Stimulated activated CD8-positive, alpha-beta memory T cell treated with anti-CD3 and anti-CD28 coated beads, Interleukin-7, amount 100 ng/mL, for 48 hours (primary cell): ENCODE data around the gene AGR3.

Experiments
- DNase-seq, 2 donors: peaks; one replicate each; pipeline ENCODE4 v3.0.0-alpha.2; 2020; ENCODE audit warnings: low read depth in 1 of 2; ENCODE audit errors: extremely low read depth in 1 of 2

The AGR3 gene

DNA sequence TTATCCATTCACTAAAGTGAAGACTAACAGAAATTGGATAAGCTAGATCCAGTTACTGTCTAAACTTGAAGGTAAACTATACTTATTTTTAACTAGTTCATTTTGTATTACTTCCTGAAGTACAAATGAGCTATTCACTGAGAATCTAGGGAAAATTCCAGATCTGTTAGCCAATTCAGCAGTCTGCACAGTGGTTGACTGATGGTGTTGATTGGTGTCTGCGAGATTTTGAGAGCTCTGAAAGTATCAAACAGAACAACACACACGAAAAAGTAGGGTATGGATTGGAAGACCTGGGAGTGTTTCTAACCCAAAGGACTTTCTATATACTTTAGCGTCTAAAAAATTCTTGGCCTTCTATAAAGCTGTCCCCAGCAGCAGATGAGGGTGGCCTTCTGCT, 43.4 kb downstream of the AGR3 start:
- no peak for DNase-seq

DNA sequence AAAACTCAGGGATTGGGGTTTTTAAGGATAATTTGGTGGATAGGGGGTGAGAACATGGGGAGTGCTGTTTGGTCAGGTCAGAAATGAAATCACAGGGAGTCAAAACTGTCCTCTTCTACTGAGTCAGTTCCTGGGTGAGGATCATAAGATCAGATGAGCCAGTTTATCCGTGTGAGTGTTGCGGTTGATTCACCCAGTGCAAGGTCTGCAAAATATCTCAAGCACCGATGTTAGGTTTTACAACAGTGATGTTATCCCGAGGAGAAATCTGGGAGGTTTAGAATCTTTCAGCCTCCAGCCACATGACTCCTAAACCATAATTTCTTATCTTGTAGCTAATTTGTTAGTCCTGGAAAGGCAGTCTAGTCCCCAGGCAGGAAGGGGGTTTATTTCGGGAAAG, 45.3 kb downstream of the AGR3 start:
- no peak for DNase-seq

DNA sequence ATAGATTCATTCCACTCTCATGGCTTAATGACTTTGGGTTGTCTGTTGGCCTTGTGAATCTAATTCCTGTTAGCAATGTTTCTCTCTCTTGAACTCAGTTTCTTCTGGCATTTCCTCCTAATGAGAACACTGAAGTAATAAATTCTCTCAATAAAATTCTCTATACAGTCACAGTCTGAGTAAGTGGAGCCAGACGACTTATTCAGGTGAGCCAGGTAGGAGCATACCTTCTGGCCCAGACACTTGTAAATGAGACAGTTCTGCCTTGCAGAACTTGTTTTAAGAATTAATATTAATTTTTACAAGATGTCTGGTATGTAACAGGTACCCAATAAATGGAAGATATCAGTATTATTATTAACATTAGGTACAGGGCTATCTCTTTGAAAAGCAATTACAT, 48.4 kb downstream of the AGR3 start:
- DNase-seq = no peak

DNA sequence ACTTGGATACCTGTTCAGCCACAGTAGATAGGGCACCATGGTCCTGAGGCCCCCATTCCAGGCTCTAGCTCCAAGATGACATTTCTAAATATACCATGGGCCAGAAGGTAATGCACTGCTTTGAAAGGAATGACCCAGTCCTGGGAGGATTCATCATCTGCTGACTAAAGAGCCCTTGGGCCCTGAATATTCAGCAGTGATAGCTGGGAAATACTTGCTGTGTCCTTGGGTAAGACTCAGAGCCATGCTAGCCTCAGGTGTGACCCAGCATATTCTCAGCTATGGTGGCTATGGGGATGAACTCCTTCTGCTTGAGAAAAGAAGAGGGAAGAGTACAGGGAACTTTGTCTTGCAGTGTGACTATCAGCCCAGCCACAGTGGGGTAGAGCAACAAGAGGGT, 55.7 kb downstream of the AGR3 start:
- no peak for DNase-seq

DNA sequence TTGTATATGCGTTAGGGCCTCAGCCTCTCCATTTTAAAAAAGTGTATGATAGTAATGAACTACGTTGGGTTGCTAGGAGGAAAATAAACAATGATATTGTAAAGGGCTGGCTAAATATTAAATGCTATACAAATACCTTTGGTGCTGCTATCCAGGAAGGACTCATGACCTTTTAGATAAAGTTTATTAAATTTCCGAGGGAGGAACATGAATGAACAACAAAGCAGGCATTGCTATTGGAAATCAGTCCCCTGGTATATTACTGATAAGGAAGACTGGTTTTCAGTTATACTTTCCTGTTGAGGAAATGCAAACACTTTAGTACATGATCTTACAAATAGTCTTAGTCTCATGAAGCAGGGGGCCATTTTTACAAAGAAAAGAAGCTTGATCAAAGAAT, 59.8 kb downstream of the AGR3 start:
- DNase-seq = no peak

DNA sequence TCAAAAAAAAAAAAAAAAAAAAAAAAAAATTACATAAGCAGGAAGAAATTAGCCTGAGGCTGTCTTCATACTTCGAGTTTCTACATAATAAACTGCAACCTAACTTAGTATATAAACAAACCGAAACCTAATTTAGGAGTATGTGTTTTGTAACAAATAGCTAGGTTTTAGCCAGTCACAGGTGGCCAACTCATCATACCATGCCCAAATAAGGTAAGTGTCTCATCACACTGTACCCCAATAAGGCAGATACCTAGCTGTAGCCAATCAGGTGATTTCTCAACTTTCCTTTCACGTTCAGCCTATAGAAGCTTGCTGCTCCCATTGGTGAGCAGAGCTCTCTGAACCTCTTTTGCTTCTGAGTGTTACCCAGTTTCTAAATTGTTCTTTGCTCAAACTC, 63.1 kb downstream of the AGR3 start:
- DNase-seq = no peak

DNA sequence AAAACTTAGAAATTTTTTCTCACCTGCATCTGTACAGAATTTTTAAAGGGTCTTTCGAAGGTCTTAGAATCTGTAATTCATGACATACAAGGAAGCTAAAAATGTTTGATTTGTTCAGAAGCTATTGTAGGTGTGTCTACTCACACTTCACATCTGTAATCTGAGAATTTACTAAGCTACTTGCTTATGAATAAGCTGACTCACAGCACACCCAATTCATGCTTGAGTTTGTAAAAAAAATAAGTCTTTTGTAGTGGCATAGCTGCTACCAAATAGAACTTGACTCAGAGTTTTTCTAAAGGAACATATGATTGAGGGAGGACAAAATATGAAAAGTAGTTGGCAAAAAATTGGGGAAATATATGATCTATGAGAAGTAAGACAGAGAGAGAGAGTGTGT, 64.2 kb downstream of the AGR3 start:
- no peak for DNase-seq

DNA sequence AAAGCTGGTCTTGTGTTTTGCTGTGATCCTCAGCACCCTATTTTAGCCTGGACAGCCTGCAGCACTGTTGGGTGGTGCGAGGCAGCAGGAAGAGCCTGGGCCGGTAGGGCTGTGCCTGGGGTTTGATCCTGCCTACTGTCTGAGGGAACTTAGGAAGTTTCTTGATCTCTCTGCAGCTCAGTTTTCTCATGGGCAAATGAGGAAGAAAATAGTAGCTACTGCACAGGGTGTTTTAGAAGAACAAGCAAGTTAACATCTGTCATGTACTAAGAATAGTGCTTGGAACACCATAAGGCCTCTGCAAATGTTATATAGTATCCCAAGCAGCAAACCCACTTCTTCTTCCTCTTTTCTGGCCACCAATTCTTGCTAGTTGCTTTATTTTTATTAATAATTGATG, 65.0 kb downstream of the AGR3 start:
- no peak for DNase-seq

DNA sequence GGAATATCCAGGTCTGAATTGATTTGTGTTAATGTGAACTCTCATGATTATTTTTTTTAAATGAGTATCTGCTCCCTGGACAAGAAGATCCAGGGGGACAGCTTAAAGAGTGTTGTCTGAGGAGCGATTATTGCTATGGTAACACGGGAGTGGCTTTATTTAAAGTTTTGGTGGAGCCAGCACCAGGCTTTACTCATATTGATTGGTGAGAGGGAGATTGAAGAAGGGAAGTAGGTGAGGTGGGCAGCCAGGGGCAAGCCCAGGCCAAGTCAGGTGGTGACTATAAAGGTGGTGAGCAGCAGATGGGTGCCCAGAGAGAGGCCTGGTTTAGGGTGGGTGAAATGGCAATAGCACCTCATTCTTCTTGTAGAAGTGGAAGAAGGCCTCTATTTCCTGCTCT, 66.8 kb downstream of the AGR3 start:
- no peak for DNase-seq

DNA sequence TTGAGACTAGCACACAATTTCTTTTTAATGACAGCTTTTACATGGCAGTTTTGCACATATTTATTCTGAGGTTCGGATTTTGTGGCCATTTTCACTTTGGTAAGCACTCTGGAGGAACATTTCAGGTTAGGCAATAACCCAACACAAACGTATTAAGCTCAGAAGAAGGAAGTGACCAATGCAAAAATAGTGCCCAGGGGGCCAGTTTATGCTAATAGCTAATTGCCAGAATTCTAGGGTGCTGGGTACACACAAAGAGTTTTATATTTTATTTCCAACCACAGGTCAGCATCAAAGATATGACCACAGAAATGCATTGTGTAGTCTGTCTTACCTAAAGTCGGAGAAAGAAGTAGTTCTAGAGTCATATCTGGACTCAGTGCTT, 68.6 kb downstream of the AGR3 start:
- no peak for DNase-seq

DNA sequence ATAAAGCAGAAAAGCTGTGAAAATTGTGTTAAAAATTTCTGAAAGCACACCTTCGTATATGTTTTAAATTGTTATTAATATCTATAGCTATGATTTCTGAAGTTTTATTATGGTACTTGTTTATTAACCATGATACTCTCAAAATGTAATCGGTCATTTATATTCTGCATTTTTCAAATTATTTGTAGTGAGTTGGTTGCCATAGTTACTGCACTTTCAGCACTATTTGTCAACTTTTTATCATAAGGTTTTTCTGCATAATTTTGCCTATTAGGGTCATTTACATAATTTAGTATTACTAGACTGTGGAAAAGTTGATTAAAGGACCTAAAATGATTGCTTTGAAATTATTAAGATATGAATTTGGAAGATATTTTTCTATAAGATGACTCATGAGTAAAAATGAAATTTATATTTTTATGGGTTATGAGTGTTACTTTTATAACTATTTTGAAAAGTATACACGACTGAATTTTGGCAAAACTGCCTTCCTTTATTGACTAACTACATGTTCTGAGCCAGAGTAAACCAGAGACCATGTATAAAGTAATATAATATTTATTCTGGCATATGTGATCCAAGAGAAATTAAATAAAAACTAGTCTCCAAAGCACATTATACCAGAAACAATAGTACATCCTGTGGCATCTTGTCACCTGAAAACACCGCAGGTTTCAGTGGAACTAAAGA, 69.1 kb downstream of the AGR3 start:
- DNase-seq = no peak

DNA sequence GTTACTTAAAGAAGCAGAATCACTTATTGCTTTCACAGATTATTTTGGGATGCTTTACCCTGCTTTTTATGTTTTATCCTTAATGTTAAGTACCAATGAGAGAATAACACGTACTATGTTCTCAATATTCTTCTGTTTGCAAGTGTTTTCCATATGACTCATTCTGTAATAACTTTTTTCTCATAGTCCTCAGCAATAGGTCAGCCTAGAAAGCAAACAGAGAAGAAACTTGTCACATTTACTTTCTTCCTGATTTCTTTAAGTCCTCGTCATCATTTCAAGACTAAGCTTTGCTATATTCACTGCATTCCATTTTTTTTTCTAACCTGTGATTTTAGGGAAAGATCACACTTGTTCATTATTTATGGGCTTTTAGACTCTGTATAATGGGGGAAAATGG, 70.2 kb downstream of the AGR3 start:
- DNase-seq = no peak

DNA sequence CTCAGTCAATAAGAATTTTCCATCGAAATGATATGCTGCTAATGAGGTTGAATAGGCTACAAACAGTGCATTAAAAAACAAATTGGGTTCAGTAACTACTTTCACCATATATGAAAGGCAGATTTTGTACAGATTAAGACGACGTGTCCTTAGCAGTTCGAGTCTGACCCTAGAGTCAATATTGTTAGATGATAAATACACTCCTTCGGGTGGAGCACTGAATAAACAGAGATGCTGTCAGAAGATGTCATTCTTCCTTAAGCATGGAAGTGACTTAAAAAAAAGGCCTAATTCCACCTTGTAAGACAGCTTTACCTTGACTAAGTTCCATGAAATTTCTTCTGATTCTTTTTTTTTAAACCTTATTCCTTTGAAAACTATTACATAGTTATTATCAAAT, 71.2 kb downstream of the AGR3 start:
- no peak for DNase-seq

DNA sequence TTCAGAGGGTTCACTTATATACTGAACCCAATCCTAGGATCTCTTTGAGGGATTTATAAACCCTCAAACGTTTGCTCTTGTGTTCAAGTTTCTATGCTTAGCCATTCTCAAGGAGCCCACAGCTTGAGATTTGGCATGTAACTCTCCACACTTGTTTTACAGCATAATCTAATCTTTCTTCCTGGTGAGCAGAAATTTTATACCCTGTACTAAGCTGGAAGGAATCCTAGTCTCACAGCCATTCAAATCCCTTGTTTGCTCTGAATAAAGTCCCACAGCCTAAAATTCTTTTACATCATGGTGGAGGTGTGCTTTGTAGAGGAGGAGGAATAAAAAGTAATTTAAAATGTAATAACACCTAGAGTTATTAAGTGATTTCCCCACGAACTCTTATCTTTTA, 71.7 kb downstream of the AGR3 start:
- no peak for DNase-seq
